ENCODE results near the gene FANCC. TPM values are rescaled to one million over a fixed set of nuclear protein-coding genes. Genes with fewer than 3 reads are reported as not detected.
"Not testable (repeated sequence)": the region's sequence is repeated elsewhere in the genome, so short reads cannot be mapped to it uniquely, and the experiment has no call there.

The FANCC gene
- total RNA-seq, 4 donors from 2014 or later = 13.8 to 32.2 (median 21.4) TPM

DNA sequence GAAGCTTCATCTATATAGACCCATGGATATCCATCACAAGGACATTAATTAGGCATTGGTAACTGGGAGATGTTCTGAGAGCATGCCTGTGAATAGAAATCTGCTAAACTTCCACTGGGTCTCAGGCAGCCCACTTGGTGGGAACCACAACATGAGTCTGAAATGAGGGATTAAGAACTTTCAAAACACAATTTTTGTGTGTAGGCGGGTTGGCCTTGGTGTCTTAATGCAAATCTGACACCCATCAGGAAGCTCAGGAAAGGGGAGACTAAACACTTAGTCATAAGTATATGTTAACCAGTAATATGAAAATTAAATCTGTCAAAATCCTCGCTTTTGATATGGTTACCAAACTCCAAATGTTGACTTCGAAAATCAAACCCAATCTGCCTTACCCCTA, 113.2 kb downstream of the FANCC start:
- no peaks in the 10 kb centered on the region for H3K27me3 ChIP-seq
- H3K9me3 ChIP-seq = no peaks in the 10 kb centered on the region
- no peak for DNase-seq
- no peak overlapping the region for H3K27ac ChIP-seq
- H3K36me3 ChIP-seq = no peaks in the 10 kb centered on the region
- TF ChIP-seq POLR2A (IDR thresholded peaks at IDR 0.05) (no peak), CTCF (IDR thresholded peaks at IDR 0.05) (no peak)
- no peak overlapping the region for H3K4me3 ChIP-seq
- H3K4me1 ChIP-seq = no peaks in the 10 kb centered on the region

- not testable (repeated sequence) for H3K9me3 ChIP-seq, H3K27ac ChIP-seq, H3K27me3 ChIP-seq, DNase-seq, H3K4me3 ChIP-seq, H3K36me3 ChIP-seq, H3K4me1 ChIP-seq
These were observed 114.5 kb downstream of the FANCC start for GRCh38 chr9:95203019-95203418.

DNA sequence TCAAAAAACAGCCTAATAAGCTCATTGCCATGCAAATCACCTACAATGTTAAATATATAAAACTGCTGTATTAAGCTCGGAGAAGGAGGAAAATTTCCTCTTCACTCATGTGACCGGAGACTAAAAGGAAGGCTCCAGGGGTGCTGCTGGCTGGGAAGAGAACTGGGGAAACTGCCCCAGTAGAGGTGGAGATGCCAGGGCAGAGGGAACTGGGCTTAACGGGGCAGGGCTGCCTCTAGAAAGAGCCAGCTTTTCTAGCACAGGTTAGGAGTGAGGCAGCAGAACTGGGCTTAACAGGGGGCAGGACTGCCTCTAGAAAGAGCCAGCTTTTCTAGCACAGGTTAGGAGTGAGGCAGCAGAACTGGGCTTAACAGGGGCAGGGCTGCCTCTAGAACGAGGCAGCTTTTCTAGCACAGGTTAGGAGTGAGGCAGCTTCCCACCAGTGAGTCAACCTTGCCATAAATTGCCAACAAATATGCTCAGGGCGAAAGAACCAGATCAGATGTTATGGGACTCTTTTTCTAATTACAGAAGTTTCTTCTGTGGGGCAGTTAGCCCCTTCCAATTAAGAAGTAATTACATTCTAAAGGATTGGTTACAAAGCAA, 115.3 kb downstream of the FANCC start:
- Histone ChIP-seq H3K27me3 (no peaks in the 10 kb centered on the region), H3K9me3 (no peaks in the 10 kb centered on the region), H3K36me3 (no peaks in the 10 kb centered on the region), H3K27ac (no peak overlapping the region), H3K4me1 (no peaks in the 10 kb centered on the region), H3K4me3 (no peak overlapping the region)
- no peak for DNase-seq
- TF ChIP-seq POLR2A (IDR thresholded peaks at IDR 0.05) = no peak
- TF ChIP-seq CTCF (IDR thresholded peaks at IDR 0.05) = no peak

- H3K4me1 ChIP-seq = no peaks in the 10 kb centered on the region
These were observed 116.3 kb downstream of the FANCC start for GRCh38 chr9:95201206-95201605.

DNA sequence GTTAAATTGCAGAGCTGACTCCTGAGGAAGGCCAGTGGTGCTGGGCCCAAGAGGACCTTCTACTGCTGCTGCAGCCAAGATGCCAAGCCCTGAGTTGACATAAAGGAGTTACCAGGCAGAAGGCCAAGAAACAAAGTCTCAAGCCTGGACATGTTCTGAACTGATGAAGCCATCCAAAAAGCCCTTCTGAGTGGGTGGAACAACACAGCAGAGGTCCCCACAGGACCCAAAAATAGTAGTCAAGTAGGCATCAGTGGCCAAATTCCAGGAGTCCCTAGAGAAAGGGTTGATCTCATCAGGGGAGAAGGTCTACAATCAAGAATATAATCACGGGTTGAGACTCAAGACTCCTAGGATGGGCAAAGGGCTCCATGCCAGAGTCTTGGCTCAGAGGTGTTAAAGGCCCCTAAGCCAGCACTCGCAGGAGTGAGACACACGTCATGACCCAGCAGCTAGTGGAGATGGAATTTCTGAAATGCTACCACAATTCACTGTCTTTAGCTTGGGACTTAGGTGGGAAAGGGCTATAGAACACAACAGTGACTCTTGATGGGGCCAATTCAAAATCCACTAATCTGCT, 119.7 kb downstream of the FANCC start:
- Histone ChIP-seq H3K27me3 (no peaks in the 10 kb centered on the region), H3K27ac (no peak overlapping the region), H3K4me3 (no peak overlapping the region), H3K9me3 (no peaks in the 10 kb centered on the region), H3K4me1 (no peaks in the 10 kb centered on the region), H3K36me3 (no peaks in the 10 kb centered on the region)
- TF ChIP-seq POLR2A (IDR thresholded peaks at IDR 0.05) = no peak
- no peak for TF ChIP-seq CTCF (IDR thresholded peaks at IDR 0.05)
- no peak for DNase-seq

More at GRCh38 chr9:95201206-95201605, 116.3 kb downstream of the FANCC start:
- Histone ChIP-seq H3K27me3 (no peaks in the 10 kb centered on the region), H3K36me3 (no peaks in the 10 kb centered on the region), H3K9me3 (no peaks in the 10 kb centered on the region), H3K4me3 (no peak overlapping the region), H3K27ac (no peak overlapping the region)
- TF ChIP-seq CTCF (IDR thresholded peaks at IDR 0.05) (no peak), POLR2A (IDR thresholded peaks at IDR 0.05) (no peak)
- no peak for DNase-seq

DNA sequence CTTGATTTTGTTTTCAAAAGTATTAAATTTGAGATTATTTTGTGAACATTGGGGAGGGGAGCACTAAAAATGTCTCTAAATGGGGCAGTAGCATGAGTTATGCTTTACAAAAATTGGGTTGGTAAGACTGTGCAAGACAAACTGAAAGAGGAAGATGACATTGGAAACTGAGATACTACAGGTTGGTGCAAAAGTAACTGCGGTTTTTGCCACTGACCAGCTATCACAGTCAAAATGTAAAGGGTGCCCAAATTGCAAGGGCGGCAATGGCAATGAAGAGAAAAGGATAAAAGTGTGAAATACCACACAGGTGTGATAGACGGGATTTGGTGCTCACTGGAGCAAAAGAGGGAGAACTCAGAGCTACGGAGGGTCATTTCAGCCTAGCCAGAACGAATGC, 124.0 kb downstream of the FANCC start:
- no peaks in the 10 kb centered on the region for H3K27me3 ChIP-seq
- no peak overlapping the region for H3K27ac ChIP-seq
- DNase-seq = no peak
- peaks cover 0 to 9% (median 0%) of the 10 kb centered on the region in 4 donors for H3K4me1 ChIP-seq
- no peaks in the 10 kb centered on the region for H3K36me3 ChIP-seq
- TF ChIP-seq POLR2A (IDR thresholded peaks at IDR 0.05) = no peak
- no peak for TF ChIP-seq CTCF (IDR thresholded peaks at IDR 0.05)
- H3K9me3 ChIP-seq = no peaks in the 10 kb centered on the region
- H3K4me3 ChIP-seq = no peak overlapping the region
